Epithelial cell of proximal tubule (primary cell): ENCODE results near the gene IQCE. TPM values are rescaled to one million over a fixed set of nuclear protein-coding genes. Genes with fewer than 3 reads are reported as not detected.

Experiments
- DNase-seq: peaks from one replicate; pipeline ENCODE4 v3.0.0-alpha.2; 2011; ENCODE audit warnings: low read depth
- H3K4me3 ChIP-seq: 2 replicates; pipeline ENCODE4 v1.5.1; 2011; ENCODE audit warnings: low read depth, mild to moderate bottlenecking, low read length
- CTCF ChIP-seq: conservative IDR thresholded peaks from 2 replicates; pipeline ENCODE4 v1.5.1; 2012; ENCODE audit warnings: low read depth, mild to moderate bottlenecking, low read length
- total RNA-seq: library from RNA; depleted of rRNA; stranded (reverse); fragments of >200 nt; gene quantifications from 2 replicates; pipeline ENCODE4 v1.2.3, GENCODE V29; 2015

Gene IQCE
- total RNA-seq, 1 donor from 2014 or later = 25.0 TPM

- no peak overlapping the region for H3K4me3 ChIP-seq
- DNase-seq = peak; percentile 86
- no peak for TF ChIP-seq CTCF
Observed at GRCh38 chr7:2641406-2642393, 82.9 kb downstream of the IQCE start.

- DNase-seq = no peak
- peak; percentile 34 for TF ChIP-seq CTCF
- no peak overlapping the region for H3K4me3 ChIP-seq
Observed at GRCh38 chr7:2643386-2644219, 84.8 kb downstream of the IQCE start.

GRCh38 chr7:2644220-2644561 lies 85.4 kb downstream of the IQCE start:
- TF ChIP-seq CTCF = no peak
- H3K4me3 ChIP-seq = no peak overlapping the region
- DNase-seq = no peak

- H3K4me3 ChIP-seq = no peak overlapping the region
- TF ChIP-seq CTCF = no peak
- DNase-seq = no peak
Observed at GRCh38 chr7:2644562-2645273, 85.9 kb downstream of the IQCE start.

- no peak for DNase-seq
- no peak overlapping the region for H3K4me3 ChIP-seq
- TF ChIP-seq CTCF = no peak
Observed at GRCh38 chr7:2645274-2645868, 86.6 kb downstream of the IQCE start.

- no peak overlapping the region for H3K4me3 ChIP-seq
- no peak for TF ChIP-seq CTCF
- no peak for DNase-seq
Observed at GRCh38 chr7:2646336-2646679, 87.5 kb downstream of the IQCE start.
